Peyer's patch (tissue), 4 donors: ENCODE data around the gene HGF. TPM values are rescaled to one million over a fixed set of nuclear protein-coding genes. Genes with fewer than 3 reads are reported as not detected.

Experiments used
- DNase-seq, 3 donors: peaks; one replicate each; pipeline ENCODE4 v3.0.0-alpha.2; 2017 to 2019
- H3K27ac ChIP-seq, 4 donors: fragments of 200-600 bp; sonication (generic); one replicate each; pipeline ENCODE4 v1.5.1; 2016 to 2019
- H3K27me3 ChIP-seq, 2 donors: fragments of 200-600 bp; sonication (generic); one replicate each; pipeline ENCODE4 v1.5.1; 2019
- H3K36me3 ChIP-seq, 3 donors: fragments of 200-600 bp; sonication (generic); one replicate each; pipeline ENCODE4 v1.5.1; 2016 to 2019
- H3K4me1 ChIP-seq, 4 donors: fragments of 200-600 bp; sonication (generic); one replicate each; pipeline ENCODE4 v1.5.1; 2016 to 2019
- H3K4me3 ChIP-seq, 4 donors: fragments of 200-600 bp; sonication (generic); 1 replicate in 3 of 4; 2 replicates in 1 of 4; pipeline ENCODE4 v1.5.1; 2016 to 2019; ENCODE audit warnings: mild to moderate bottlenecking in 1 of 4
- H3K9me3 ChIP-seq, 4 donors: fragments of 200-600 bp; sonication (generic); one replicate each; pipeline ENCODE4 v1.5.1; 2016 to 2019; ENCODE audit warnings: mild to moderate bottlenecking in 1 of 4
- POLR2A ChIP-seq, 2 donors: fragments of 450-650 bp; IDR thresholded peaks; one replicate each; pipeline ENCODE4 v1.5.1; 2017; ENCODE audit warnings: antibody characterized with exemption in 2 of 2, mild to moderate bottlenecking in 2 of 2, moderate library complexity in 2 of 2
- total RNA-seq, 4 donors: library from RNA; depleted of rRNA; stranded (reverse); fragments of >200 nt; gene quantifications; one replicate each; pipeline ENCODE4 v1.1.0, GENCODE V29; 2016
- TF ChIP-seq, protein P1 (sequence below), 6 experiments: fragments of 450-650 bp in 4 of 6; fragments of 200-600 bp in 2 of 6; sonication (generic) in 1 of 6; IDR thresholded peaks; one replicate each; pipeline ENCODE4 v1.5.1; 2017 to 2019; ENCODE audit warnings: antibody characterized with exemption in 6 of 6, mild to moderate bottlenecking in 3 of 6, moderate library complexity in 1 of 6

HGF gene
- total RNA-seq, 4 donors from 2014 or later = 0.88 to 5.0 (median 3.8) TPM

DNA sequence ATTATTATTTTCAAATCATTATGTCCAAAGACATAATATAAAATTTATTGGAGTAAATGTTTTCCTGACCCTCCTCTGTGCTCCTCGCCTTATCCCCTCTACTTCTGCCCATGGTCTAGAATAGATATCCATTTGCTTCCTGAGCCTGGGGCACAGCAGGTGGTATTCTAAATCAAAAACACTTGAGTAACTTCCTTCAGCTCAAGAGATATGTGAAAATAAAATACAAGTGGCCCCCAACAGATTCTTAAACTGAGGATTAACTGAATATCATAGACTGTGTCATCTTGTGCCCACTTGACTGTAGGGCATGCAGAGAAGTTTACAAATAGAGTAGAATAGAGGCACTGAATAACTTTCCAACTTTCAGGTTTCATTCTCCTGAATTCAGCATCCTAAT, 59.1 kb downstream of the HGF start:
- DNase-seq = no peak
- TF ChIP-seq POLR2A (IDR thresholded peaks at IDR 0.05) = no peak
- TF ChIP-seq, protein P1, sequence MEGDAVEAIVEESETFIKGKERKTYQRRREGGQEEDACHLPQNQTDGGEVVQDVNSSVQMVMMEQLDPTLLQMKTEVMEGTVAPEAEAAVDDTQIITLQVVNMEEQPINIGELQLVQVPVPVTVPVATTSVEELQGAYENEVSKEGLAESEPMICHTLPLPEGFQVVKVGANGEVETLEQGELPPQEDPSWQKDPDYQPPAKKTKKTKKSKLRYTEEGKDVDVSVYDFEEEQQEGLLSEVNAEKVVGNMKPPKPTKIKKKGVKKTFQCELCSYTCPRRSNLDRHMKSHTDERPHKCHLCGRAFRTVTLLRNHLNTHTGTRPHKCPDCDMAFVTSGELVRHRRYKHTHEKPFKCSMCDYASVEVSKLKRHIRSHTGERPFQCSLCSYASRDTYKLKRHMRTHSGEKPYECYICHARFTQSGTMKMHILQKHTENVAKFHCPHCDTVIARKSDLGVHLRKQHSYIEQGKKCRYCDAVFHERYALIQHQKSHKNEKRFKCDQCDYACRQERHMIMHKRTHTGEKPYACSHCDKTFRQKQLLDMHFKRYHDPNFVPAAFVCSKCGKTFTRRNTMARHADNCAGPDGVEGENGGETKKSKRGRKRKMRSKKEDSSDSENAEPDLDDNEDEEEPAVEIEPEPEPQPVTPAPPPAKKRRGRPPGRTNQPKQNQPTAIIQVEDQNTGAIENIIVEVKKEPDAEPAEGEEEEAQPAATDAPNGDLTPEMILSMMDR (IDR thresholded peaks at IDR 0.05) = no peak

DNA sequence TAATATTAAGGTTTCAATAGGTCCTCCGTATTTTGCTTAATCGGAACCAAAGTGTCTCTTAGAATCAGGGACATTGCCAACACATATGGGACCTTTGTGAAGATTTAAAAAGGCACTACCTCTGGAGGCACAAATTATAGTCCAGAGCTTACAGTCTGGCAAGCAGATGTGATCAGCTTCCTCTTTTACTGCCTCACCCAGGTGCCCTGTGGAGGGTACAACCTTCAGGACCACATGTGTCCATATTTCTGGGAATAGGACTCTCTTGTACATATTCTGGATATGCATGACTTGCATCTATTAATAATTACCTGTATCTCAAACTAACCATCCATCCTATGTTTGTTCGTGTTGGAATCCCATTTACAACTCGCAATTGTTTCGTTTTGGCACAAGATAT, 60.0 kb downstream of the HGF start:
- TF ChIP-seq POLR2A (IDR thresholded peaks at IDR 0.05) = no peak
- TF ChIP-seq, protein P1 (IDR thresholded peaks at IDR 0.05) = no peak
- H3K27me3 ChIP-seq = no peaks in the 10 kb centered on the region
- no peaks in the 10 kb centered on the region for H3K36me3 ChIP-seq
- no peak overlapping the region for H3K4me3 ChIP-seq
- H3K27ac ChIP-seq = no peak overlapping the region
- no peaks in the 10 kb centered on the region for H3K4me1 ChIP-seq
- H3K9me3 ChIP-seq = no peaks in the 10 kb centered on the region
- no peak for DNase-seq

More for the DNA sequence above, 59.1 kb downstream of the HGF start:
- no peaks in the 10 kb centered on the region for H3K9me3 ChIP-seq
- no peaks in the 10 kb centered on the region for H3K36me3 ChIP-seq
- H3K27ac ChIP-seq = no peak overlapping the region
- no peaks in the 10 kb centered on the region for H3K4me1 ChIP-seq
- H3K4me3 ChIP-seq = no peak overlapping the region
- H3K27me3 ChIP-seq = no peaks in the 10 kb centered on the region

DNA sequence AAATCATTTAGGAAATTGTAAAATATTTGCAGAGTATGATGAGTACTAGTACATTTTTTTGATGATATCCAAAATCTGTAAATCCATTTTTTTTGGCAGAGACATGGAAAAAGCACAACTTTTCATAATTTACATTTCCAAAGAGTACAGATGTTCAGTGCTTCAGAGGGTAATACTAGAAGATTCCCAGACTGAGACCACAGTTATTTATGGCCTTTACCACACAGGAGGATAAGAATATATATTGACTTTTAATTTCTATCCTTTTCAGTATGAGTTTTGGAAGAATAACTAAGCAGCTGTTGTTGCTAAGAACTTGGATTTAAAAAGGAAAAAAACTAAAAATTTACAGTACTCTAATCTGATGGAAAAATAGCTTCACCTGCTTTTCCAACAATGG, 61.9 kb downstream of the HGF start:
- Histone ChIP-seq H3K36me3 (no peaks in the 10 kb centered on the region), H3K4me3 (no peak overlapping the region), H3K27me3 (no peaks in the 10 kb centered on the region), H3K9me3 (no peaks in the 10 kb centered on the region), H3K27ac (no peak overlapping the region), H3K4me1 (no peaks in the 10 kb centered on the region)
- DNase-seq = no peak
- TF ChIP-seq, protein P1 (IDR thresholded peaks at IDR 0.05) = no peak
- TF ChIP-seq POLR2A (IDR thresholded peaks at IDR 0.05) = no peak

DNA sequence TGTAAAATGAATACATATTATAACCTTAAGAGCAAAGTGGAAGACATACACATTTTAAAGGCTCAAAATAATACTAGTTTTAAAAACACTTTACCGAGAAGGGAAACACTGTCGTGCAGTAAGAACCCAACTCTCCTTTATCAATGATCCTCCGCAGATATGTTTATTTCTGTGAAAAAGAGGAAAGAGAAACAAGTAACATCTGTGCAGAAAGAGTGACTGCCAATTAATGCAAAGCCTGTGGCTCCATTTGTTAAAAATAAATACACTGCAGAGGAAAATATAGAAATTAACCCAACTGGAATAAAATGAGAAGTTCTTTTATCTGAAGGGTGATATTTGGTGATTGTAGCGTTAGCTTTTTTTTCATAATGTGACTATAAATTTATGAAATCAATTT, 62.7 kb downstream of the HGF start:
- Histone ChIP-seq H3K27me3 (no peaks in the 10 kb centered on the region), H3K9me3 (no peaks in the 10 kb centered on the region), H3K36me3 (no peaks in the 10 kb centered on the region), H3K4me1 (no peaks in the 10 kb centered on the region), H3K27ac (no peak overlapping the region), H3K4me3 (no peak overlapping the region)
- TF ChIP-seq POLR2A (IDR thresholded peaks at IDR 0.05) = no peak
- TF ChIP-seq, protein P1 (IDR thresholded peaks at IDR 0.05) = no peak
- DNase-seq = no peak

DNA sequence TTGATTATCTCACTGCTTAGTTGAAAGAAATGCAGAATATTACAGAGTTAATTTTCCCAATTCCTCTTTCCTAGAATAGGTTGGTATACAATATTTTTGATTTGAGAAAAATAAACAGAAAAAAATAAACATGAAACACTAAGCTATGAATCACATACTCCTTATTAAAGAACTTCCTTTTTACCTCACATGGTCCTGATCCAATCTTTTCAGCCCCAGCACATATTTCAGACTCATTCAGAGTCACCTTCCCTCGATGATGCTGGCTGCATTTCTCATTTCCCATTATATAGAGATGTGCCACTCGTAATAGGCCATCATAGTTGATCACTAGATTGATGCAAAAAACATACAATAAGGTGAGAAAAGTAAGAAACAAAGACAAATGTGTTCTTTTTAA, 64.6 kb downstream of the HGF start:
- Histone ChIP-seq H3K27me3 (no peaks in the 10 kb centered on the region), H3K36me3 (no peaks in the 10 kb centered on the region), H3K4me3 (no peak overlapping the region), H3K4me1 (no peaks in the 10 kb centered on the region), H3K9me3 (no peaks in the 10 kb centered on the region), H3K27ac (no peak overlapping the region)
- no peak for DNase-seq
- TF ChIP-seq, protein P1 (IDR thresholded peaks at IDR 0.05) = no peak
- no peak for TF ChIP-seq POLR2A (IDR thresholded peaks at IDR 0.05)

DNA sequence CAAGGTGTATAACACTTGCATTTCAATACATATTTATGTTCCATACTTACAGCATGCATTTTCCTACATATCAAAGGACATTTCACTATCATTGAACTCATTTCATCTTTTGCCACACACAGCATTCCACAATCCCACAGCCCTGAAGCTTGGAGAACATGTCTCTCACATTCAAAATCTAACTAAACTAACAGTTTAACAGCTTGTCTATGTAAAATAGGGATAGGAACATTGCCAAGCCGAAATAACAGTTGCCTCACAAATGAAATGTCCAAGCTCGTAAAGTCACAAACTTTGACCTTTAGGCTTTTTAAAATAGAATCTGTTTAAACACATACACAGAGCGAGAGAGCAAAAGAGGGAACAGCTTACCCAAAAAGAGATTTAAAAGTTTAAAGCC, 65.3 kb downstream of the HGF start:
- no peaks in the 10 kb centered on the region for H3K4me1 ChIP-seq
- TF ChIP-seq, protein P1 (IDR thresholded peaks at IDR 0.05) = no peak
- TF ChIP-seq POLR2A (IDR thresholded peaks at IDR 0.05) = no peak
- H3K36me3 ChIP-seq = no peaks in the 10 kb centered on the region
- H3K27me3 ChIP-seq = no peaks in the 10 kb centered on the region
- no peak overlapping the region for H3K4me3 ChIP-seq
- no peak for DNase-seq
- H3K27ac ChIP-seq = no peak overlapping the region
- no peaks in the 10 kb centered on the region for H3K9me3 ChIP-seq
